ENCODE measurements around the gene COMP.
"Not testable (repeated sequence)": the region's sequence is repeated elsewhere in the genome, so short reads cannot be mapped to it uniquely, and the experiment has no call there.

COMP gene

DNA sequence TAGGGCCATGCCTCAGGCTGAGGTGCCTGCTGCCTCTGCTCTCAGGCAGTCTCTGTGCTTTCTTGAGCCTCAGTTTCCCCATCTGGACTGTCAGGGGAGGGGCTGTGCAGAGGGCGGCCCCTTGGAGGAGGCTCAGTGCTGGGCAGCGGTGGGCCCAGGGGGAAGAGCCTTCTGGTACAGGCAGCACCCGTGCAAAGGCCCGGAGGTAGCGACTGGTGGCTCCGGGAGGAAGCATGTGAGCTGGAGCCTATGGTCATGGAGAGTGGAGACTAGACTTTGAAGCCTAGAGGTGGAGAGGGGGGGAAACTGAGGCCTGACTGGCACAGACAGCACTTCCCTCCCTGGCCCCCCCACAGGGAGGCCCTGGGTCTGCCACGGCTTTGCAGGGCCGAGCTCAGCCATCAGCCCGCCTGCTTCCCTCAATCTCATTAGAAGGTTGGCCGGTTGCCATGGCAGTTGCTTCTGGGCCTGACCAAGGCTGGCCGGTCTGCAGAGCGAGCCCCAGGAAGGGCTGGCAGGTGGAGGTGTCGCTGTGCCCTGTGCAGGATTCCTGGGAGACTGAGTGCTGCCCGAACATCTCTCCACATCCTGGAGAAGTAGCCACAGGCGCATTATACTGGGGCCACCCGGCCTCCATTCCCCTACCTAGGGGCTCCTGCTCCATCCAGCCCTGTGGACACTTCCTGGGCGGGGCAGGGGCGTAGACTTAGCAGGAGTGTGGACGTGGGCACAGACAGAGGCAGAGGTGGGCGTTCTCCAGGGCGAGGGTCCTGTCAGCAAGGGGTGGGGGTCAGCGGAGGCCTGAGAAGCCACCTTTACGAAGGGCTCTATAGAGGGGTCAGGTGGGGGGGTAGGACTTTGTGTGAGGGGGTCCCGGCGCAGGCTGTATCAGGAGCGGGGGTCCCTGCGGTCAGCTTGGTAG is 54.4 kb downstream of the COMP start:
- in situ Hi-C loops (cut with HindIII; ENCODE audit: low sequenced_read_pairs) = no loop called here
- TF ChIP-seq, protein P1, sequence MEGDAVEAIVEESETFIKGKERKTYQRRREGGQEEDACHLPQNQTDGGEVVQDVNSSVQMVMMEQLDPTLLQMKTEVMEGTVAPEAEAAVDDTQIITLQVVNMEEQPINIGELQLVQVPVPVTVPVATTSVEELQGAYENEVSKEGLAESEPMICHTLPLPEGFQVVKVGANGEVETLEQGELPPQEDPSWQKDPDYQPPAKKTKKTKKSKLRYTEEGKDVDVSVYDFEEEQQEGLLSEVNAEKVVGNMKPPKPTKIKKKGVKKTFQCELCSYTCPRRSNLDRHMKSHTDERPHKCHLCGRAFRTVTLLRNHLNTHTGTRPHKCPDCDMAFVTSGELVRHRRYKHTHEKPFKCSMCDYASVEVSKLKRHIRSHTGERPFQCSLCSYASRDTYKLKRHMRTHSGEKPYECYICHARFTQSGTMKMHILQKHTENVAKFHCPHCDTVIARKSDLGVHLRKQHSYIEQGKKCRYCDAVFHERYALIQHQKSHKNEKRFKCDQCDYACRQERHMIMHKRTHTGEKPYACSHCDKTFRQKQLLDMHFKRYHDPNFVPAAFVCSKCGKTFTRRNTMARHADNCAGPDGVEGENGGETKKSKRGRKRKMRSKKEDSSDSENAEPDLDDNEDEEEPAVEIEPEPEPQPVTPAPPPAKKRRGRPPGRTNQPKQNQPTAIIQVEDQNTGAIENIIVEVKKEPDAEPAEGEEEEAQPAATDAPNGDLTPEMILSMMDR (IDR thresholded peaks at IDR 0.05; ENCODE audit: low read depth, low read length) = no peak
- no peak for DNase-seq (ENCODE audit: low read depth, low spot score)
- no peak overlapping the region for H3K4me3 ChIP-seq (ENCODE audit: low read depth, low read length)

DNA sequence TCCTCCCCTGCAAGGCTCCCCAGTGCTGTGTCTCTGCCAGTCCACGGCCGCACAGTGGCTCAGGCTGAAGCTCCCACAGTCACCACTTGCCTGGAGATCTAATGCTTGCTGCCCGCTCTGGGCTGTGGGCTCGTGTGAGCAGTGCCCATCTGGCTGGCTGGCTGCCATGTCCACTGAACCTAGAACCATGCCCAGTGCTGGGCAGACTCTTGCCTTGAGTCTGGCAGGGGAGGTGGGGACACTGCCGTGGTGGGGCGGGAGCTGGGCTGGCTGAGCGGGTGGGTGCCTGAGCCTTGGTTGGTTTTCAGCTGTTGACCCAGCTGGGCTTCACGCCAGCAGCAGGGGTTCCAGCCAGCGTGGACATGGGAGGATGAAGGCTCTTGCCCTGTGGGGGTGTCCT is 55.4 kb downstream of the COMP start:
- no peak for DNase-seq (ENCODE audit: low read depth, low spot score)
- H3K4me3 ChIP-seq (ENCODE audit: low read depth, low read length) = no peak overlapping the region

DNA sequence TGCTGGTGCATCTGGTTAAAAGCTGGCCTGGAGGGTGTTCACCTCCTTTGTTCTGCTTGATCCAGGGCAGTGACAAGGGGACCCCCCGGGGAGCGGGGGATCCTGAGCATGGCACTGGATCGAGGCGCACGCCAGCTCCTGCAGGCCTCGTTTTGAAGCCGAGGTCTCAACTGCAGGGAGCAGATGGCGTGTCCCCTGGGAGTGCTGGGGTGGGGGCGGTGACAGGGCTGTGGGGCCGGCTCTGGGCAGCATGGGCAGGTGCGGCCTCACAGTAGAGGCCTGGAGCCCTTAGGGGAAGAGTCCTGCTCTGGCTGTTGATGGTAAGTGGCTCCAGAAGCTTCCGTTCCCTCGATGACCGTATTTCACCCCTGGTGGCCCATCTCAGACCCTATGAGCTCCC is 55.8 kb downstream of the COMP start:
- TF ChIP-seq, protein P1 (IDR thresholded peaks at IDR 0.05; ENCODE audit: low read depth, low read length) = no peak
- DNase-seq (ENCODE audit: low read depth, low spot score) = no peak
- in situ Hi-C loops (cut with HindIII; ENCODE audit: low sequenced_read_pairs) = no loop called here
- no peak overlapping the region for H3K4me3 ChIP-seq (ENCODE audit: low read depth, low read length)

More for the DNA sequence above, 55.4 kb downstream of the COMP start:
- TF ChIP-seq, protein P1 (IDR thresholded peaks at IDR 0.05; ENCODE audit: low read depth, low read length) = no peak
- in situ Hi-C loops (cut with HindIII; ENCODE audit: low sequenced_read_pairs) = no loop called here

DNA sequence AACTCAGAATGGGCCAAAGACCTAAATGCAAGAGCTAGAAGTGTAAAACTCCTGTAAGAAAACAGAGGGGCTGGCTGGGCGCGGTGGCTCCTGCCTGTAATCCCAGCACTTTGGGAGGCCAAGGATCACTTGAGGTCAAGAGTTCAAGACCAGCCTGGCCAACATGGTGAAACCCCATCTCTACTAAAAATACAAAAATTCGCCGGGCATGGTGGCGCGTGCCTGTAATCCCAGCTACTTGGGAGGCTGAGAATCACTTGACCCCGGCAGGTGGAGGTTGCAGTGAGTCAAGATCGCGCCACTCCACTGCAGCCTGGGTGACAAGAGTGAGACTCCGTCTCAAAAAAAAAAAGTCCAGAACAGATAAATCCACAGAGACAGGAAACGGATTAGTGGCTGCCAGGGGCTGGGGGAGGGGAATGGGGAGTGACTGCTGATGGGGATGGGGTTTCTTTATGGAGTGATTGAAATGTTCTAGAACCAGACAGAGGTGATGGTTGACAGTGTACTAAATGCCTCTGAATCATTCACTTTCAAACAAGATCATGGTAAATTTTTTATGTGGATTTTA is 57.3 kb downstream of the COMP start:
- DNase-seq (ENCODE audit: low read depth, low spot score); H3K4me3 ChIP-seq (ENCODE audit: low read depth, low read length); in situ Hi-C loops (cut with HindIII; ENCODE audit: low sequenced_read_pairs): not testable (repeated sequence)

DNA sequence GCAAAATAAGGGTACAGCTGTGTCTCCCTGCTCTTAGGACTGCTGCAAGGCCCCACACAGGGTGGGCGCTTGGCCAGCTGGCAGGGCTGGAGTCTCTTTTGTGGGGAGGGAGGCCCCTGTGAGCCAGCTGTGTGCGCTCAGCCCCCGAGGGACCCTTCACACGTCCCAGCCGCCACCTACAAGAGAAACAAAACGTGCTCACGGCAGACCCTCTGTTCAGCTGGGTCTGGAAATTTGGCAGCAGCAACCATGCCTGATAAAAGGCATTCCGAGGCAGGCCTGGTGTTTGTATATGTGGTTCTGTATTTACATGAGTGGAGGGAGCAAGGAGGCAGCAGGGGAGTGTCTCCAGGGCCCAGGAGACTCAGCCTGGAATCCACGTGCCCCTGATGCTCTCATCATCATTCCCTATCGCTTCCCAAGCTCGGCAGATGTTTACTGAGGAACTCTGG is 57.9 kb downstream of the COMP start:
- TF ChIP-seq, protein P1 (IDR thresholded peaks at IDR 0.05; ENCODE audit: low read depth, low read length) = no peak
- DNase-seq (ENCODE audit: low read depth, low spot score) = peak; percentile 39
- in situ Hi-C loops (cut with HindIII; ENCODE audit: low sequenced_read_pairs) = no loop called here
- no peak overlapping the region for H3K4me3 ChIP-seq (ENCODE audit: low read depth, low read length)

All from astrocyte of the spinal cord (primary cell).